A673 (cell line): ENCODE data around the gene SFMBT2. TPM values are rescaled to one million over a fixed set of nuclear protein-coding genes. Genes with fewer than 3 reads are reported as not detected.

Experiments
- BruUV-seq: library from RNA; stranded (reverse); fragments of 400-500 nt; replicated peaks from 2 replicates; lab custom pipeline; 2021; lab: Mats Ljungman, UMichigan
- CTCF ChIA-PET: fragments of 300-600 bp; sonication (Branson Sonifier 250); formaldehyde crosslinking; loops from one replicate; lab custom pipeline; 2022; ENCODE audit warnings: antibody characterized with exemption; lab: Charles Lee
- POLR2A ChIA-PET: fragments of 300-600 bp; sonication (Branson Sonifier 250); formaldehyde crosslinking; loops from one replicate; lab custom pipeline; 2022; ENCODE audit warnings: antibody characterized with exemption; ENCODE audit not compliant: low non-redundant PET; lab: Charles Lee
- DNase-seq: peaks from one replicate; pipeline ENCODE4 v3.0.0-alpha.2; 2015; ENCODE audit warnings: low spot score
- H3K27ac ChIP-seq: fragments of 200-600 bp; sonication (generic); 2 replicates; pipeline ENCODE4 v1.5.1; 2016; ENCODE audit warnings: mixed run types, low read depth, mild to moderate bottlenecking, mixed read lengths, antibody characterized with exemption, low read length; ENCODE audit not compliant: poor library complexity, severe bottlenecking
- H3K27me3 ChIP-seq: fragments of 200-600 bp; sonication (generic); replicated peaks from 2 replicates; pipeline ENCODE4 v1.6.1; 2017; ENCODE audit warnings: mixed run types, low read depth, mild to moderate bottlenecking, mixed read lengths, antibody characterized with exemption, low read length; ENCODE audit not compliant: insufficient read depth, poor library complexity
- H3K36me3 ChIP-seq: fragments of 200-600 bp; sonication (generic); 2 replicates; pipeline ENCODE4 v1.6.1; 2016; ENCODE audit warnings: mixed run types, mild to moderate bottlenecking, mixed read lengths, antibody characterized with exemption, low read length; ENCODE audit not compliant: insufficient read depth, poor library complexity, severe bottlenecking
- H3K4me1 ChIP-seq: fragments of 200-600 bp; sonication (generic); 2 replicates; pipeline ENCODE4 v1.6.1; 2017; ENCODE audit warnings: mixed run types, mild to moderate bottlenecking, mixed read lengths, antibody characterized with exemption, low read length; ENCODE audit not compliant: insufficient read depth, poor library complexity, severe bottlenecking
- H3K4me3 ChIP-seq: fragments of 200-600 bp; sonication (generic); 2 replicates; pipeline ENCODE4 v1.5.1; 2016; ENCODE audit warnings: low read depth, mixed run types, mild to moderate bottlenecking, mixed read lengths, low read length; ENCODE audit not compliant: poor library complexity, severe bottlenecking
- H3K9me3 ChIP-seq: fragments of 200-600 bp; sonication (generic); 2 replicates; pipeline ENCODE4 v1.6.1; 2016; ENCODE audit warnings: mixed run types, low read depth, mild to moderate bottlenecking, mixed read lengths, antibody characterized with exemption, low read length; ENCODE audit not compliant: poor library complexity, severe bottlenecking
- CTCF ChIP-seq: fragments of 300-800, 200-600 bp; sonication (generic); conservative IDR thresholded peaks from 2 replicates; pipeline ENCODE4 v1.5.1; 2017; ENCODE audit warnings: low read depth, mild to moderate bottlenecking, antibody characterized with exemption, low read length, moderate library complexity, mixed read lengths
- EZH2 ChIP-seq: fragments of 200-600 bp; sonication (generic); IDR thresholded peaks from 2 replicates; pipeline ENCODE4 v1.6.1; 2017; ENCODE audit warnings: borderline replicate concordance, low read depth, mild to moderate bottlenecking, mixed read lengths, antibody characterized with exemption, low read length; ENCODE audit not compliant: poor library complexity, severe bottlenecking
- intact Hi-C: fragments of 100-400 bp; cut with micrococcal nuclease; formaldehyde crosslinking; loops from one replicate; pipeline ENCODE4 v1.10.0; 2022; ENCODE audit not compliant: unreplicated experiment
- total RNA-seq: library from RNA; stranded (reverse); gene quantifications from 2 replicates; pipeline ENCODE4 v1.2.3, GENCODE V29; 2021

Gene SFMBT2
- total RNA-seq, 1 experiment from 2014 or later = 8.2 TPM

- BruUV-seq = no TSS peak
- POLR2A ChIA-PET = no interaction called here
- intact Hi-C loops = no loop called here
- Histone ChIP-seq H3K4me3 (no peak overlapping the region), H3K36me3 (no peaks in the 10 kb centered on the region), H3K27ac (no peak overlapping the region), H3K27me3 (peaks cover 4% of the 10 kb centered on the region), H3K4me1 (no peaks in the 10 kb centered on the region), H3K9me3 (no peaks in the 10 kb centered on the region)
- DNase-seq = no peak
- no peak for TF ChIP-seq EZH2
- no peak for TF ChIP-seq CTCF
- CTCF ChIA-PET = no interaction called here
Observed at GRCh38 chr10:7296076-7296475, 114.8 kb downstream of the SFMBT2 start.

GRCh38 chr10:7293378-7293920 lies 117.4 kb downstream of the SFMBT2 start:
- POLR2A ChIA-PET = no interaction called here
- no TSS peak for BruUV-seq
- H3K4me3 ChIP-seq = no peak overlapping the region
- CTCF ChIA-PET = no interaction called here
- H3K9me3 ChIP-seq = no peaks in the 10 kb centered on the region
- H3K4me1 ChIP-seq = no peaks in the 10 kb centered on the region
- H3K27ac ChIP-seq = no peak overlapping the region
- H3K27me3 ChIP-seq = peaks cover 4% of the 10 kb centered on the region
- no peaks in the 10 kb centered on the region for H3K36me3 ChIP-seq
- TF ChIP-seq EZH2 = no peak
- no peak for TF ChIP-seq CTCF
- no peak for DNase-seq
- intact Hi-C loops = no loop called here

- Histone ChIP-seq H3K4me1 (no peaks in the 10 kb centered on the region), H3K9me3 (no peaks in the 10 kb centered on the region), H3K36me3 (no peaks in the 10 kb centered on the region), H3K27me3 (peaks cover 4% of the 10 kb centered on the region), H3K4me3 (no peak overlapping the region), H3K27ac (no peak overlapping the region)
- ChIA-PET CTCF (no interaction called here), POLR2A (no interaction called here)
- intact Hi-C loops = no loop called here
- DNase-seq = no peak
- no TSS peak for BruUV-seq
- no peak for TF ChIP-seq EZH2
- no peak for TF ChIP-seq CTCF
Observed at GRCh38 chr10:7291487-7292270, 119.2 kb downstream of the SFMBT2 start.
